Measurements from ENCODE around the gene BHLHE40. TPM values are rescaled to one million over a fixed set of nuclear protein-coding genes. Genes with fewer than 3 reads are reported as not detected.

BHLHE40 gene
- total and polyA plus RNA-seq, 2 of the 13 experiments (the other 11 are each of a cell fraction or from before 2014, with no cell fraction given): 1.8 to 51.0 TPM

- TF ChIP-seq, protein P1, sequence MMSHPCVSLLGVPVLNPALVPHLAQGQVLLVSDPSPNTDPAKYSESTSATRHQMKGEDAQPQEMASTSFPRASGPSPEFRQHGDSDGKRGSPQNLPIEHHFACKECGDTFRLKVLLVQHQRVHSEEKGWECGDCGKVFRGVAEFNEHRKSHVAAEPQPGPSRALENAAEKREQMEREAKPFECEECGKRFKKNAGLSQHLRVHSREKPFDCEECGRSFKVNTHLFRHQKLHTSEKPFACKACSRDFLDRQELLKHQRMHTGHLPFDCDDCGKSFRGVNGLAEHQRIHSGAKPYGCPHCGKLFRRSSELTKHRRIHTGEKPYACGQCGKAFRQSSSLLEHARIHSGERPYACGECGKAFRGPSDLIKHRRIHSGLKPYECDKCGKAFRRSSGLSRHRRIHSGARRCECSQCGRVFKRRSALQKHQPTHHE (CRISPR knock-in tag; IDR thresholded peaks at IDR 0.05; ENCODE audit: borderline replicate concordance): no peak
- TF ChIP-seq HNRNPH1 (optimal IDR thresholded peaks at IDR 0.05; ENCODE audit: low read depth, low read length) (no peak), SOX13 (IDR thresholded peaks at IDR 0.05) (no peak), SOX13 (CRISPR knock-in tag; conservative IDR thresholded peaks at IDR 0.05 in 1 of 2, IDR thresholded peaks at IDR 0.05 in 1 of 2) (peak in 1 of 2 experiments; percentile 71; a peak in 2 of 4 replicates), POGZ (CRISPR knock-in tag; IDR thresholded peaks at IDR 0.05) (no peak), PHF5A (CRISPR knock-in tag; IDR thresholded peaks at IDR 0.05; ENCODE audit: low read depth, unreplicated experiment) (peak; percentile 32), ZNF276 (CRISPR knock-in tag; IDR thresholded peaks at IDR 0.05; ENCODE audit: low read depth) (no peak), ZSCAN9 (CRISPR knock-in tag; IDR thresholded peaks at IDR 0.05; ENCODE audit: borderline replicate concordance) (no peak), MXI1 (IDR thresholded peaks at IDR 0.05; ENCODE audit: borderline replicate concordance, low read depth, low read length) (no peak), ZNF546 (CRISPR knock-in tag; conservative IDR thresholded peaks at IDR 0.05) (no peak), ZNF670 (CRISPR knock-in tag; IDR thresholded peaks at IDR 0.05; ENCODE audit: borderline replicate concordance) (0 out of 2 replicates have a peak, but pooled peaks have one; percentile 55), SSRP1 (CRISPR knock-in tag; IDR thresholded peaks at IDR 0.05) (0 out of 2 replicates have a peak, but pooled peaks have one; percentile 74), ELF3 (CRISPR knock-in tag; IDR thresholded peaks at IDR 0.05) (peak; percentile 98), ETV5 (CRISPR knock-in tag; IDR thresholded peaks at IDR 0.05; ENCODE audit: borderline replicate concordance) (peak; percentile 93), ZFP1 (CRISPR knock-in tag; IDR thresholded peaks at IDR 0.05) (no peak), ZBTB20 (CRISPR knock-in tag; IDR thresholded peaks at IDR 0.05; ENCODE audit: borderline replicate concordance, low read depth) (no peak), MAFK (conservative IDR thresholded peaks at IDR 0.05 in 1 of 2, IDR thresholded peaks at IDR 0.05 in 1 of 2; ENCODE audit: low read length in 2 of 2) (no peak), SRF (IDR thresholded peaks at IDR 0.05; ENCODE audit: low read depth, low read length) (no peak), BHLHE40 (IDR thresholded peaks at IDR 0.05; ENCODE audit: low read length) (0 out of 2 replicates have a peak, but pooled peaks have one; percentile 25), ZNF619 (CRISPR knock-in tag; IDR thresholded peaks at IDR 0.05) (no peak)
- TF ChIP-seq, protein P2, sequence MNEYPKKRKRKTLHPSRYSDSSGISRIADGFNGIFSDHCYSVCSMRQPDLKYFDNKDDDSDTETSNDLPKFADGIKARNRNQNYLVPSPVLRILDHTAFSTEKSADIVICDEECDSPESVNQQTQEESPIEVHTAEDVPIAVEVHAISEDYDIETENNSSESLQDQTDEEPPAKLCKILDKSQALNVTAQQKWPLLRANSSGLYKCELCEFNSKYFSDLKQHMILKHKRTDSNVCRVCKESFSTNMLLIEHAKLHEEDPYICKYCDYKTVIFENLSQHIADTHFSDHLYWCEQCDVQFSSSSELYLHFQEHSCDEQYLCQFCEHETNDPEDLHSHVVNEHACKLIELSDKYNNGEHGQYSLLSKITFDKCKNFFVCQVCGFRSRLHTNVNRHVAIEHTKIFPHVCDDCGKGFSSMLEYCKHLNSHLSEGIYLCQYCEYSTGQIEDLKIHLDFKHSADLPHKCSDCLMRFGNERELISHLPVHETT (CRISPR knock-in tag; conservative IDR thresholded peaks at IDR 0.05): no peak
- TF ChIP-seq, protein P3, sequence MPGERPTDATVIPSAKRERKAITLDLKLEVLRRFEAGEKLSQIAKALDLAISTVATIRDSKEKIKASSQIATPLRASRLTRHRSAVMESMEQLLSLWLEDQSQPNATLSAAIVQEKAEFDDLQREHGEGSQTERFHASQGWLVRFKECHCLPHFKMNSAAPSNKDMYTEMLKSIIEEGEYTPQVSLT (CRISPR knock-in tag; IDR thresholded peaks at IDR 0.05; ENCODE audit: borderline replicate concordance, low read depth): no peak
- TF ChIP-seq, protein P4, sequence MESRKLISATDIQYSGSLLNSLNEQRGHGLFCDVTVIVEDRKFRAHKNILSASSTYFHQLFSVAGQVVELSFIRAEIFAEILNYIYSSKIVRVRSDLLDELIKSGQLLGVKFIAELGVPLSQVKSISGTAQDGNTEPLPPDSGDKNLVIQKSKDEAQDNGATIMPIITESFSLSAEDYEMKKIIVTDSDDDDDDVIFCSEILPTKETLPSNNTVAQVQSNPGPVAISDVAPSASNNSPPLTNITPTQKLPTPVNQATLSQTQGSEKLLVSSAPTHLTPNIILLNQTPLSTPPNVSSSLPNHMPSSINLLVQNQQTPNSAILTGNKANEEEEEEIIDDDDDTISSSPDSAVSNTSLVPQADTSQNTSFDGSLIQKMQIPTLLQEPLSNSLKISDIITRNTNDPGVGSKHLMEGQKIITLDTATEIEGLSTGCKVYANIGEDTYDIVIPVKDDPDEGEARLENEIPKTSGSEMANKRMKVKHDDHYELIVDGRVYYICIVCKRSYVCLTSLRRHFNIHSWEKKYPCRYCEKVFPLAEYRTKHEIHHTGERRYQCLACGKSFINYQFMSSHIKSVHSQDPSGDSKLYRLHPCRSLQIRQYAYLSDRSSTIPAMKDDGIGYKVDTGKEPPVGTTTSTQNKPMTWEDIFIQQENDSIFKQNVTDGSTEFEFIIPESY (CRISPR knock-in tag; IDR thresholded peaks at IDR 0.05): no peak
These were observed 37.2 kb downstream of the BHLHE40 start (continued) for GRCh38 chr3:5016211-5017161.
